ENCODE results near the gene ST3GAL5.
A peak's percentile ranks its signal among the peaks of the same experiment; 100 is the strongest.

DNA sequence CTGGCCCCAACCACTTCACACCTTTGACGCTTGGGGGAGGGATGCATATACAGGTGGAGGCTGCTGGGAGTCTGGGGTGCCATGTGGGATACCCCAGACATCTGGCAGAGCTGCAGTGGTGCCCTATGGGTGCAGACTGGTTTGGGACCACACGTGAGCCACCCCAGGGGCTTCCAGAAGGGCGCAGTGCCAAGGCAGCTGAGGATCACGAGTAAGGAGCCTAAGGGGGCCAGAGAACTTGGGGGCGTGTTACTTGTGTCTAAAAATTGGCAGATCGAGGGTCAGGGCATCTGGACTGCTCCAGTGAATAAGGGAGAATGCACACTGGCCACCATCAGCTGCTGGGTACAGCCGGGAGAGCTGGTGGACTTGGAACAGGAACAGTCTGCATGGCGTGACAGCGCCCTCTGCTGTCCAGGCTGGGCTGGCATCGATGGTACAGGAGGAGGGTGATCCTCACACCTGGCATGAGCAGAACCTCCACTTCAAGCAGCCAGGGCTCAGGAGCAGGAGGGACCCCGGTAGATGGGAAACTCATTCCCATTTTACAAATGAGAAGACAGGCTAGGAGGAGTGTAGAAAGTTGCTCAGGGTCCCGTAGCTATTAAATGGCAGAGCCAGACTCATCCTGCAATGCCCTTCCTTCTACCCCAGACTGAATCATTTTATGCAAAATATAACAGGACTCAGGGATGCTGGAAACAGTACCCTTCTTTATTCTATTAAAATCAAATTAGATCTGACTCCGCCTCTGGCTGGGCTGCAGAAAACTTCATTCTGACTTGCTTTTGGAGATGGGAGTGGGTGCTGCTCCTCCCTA, 74.6 kb downstream of the ST3GAL5 start:
- TF ChIP-seq, protein P1, sequence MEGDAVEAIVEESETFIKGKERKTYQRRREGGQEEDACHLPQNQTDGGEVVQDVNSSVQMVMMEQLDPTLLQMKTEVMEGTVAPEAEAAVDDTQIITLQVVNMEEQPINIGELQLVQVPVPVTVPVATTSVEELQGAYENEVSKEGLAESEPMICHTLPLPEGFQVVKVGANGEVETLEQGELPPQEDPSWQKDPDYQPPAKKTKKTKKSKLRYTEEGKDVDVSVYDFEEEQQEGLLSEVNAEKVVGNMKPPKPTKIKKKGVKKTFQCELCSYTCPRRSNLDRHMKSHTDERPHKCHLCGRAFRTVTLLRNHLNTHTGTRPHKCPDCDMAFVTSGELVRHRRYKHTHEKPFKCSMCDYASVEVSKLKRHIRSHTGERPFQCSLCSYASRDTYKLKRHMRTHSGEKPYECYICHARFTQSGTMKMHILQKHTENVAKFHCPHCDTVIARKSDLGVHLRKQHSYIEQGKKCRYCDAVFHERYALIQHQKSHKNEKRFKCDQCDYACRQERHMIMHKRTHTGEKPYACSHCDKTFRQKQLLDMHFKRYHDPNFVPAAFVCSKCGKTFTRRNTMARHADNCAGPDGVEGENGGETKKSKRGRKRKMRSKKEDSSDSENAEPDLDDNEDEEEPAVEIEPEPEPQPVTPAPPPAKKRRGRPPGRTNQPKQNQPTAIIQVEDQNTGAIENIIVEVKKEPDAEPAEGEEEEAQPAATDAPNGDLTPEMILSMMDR (IDR thresholded peaks at IDR 0.05 in 8 of 11, conservative IDR thresholded peaks at IDR 0.05 in 3 of 11), result peak; percentile 79 to 94 (median 91)
- peak in 1 of 3 donors; percentile 49 for TF ChIP-seq POLR2AphosphoS5 (IDR thresholded peaks at IDR 0.05)
